Neural cell (in vitro differentiated cells): Measurements from ENCODE around the gene SELENOO. TPM values are rescaled to one million over a fixed set of nuclear protein-coding genes. Genes with fewer than 3 reads are reported as not detected.

Source experiments
- H2AFZ ChIP-seq: fragments of 200-600, 300-800 bp; sonication (generic), shearing (Covaris generic); 2 replicates; pipeline ENCODE4 v1.6.0; 2014; ENCODE audit warnings: low read depth, mild to moderate bottlenecking, antibody characterized with exemption, low read length, moderate library complexity
- H3F3A ChIP-seq: fragments of 200-600 bp; shearing (Covaris generic); 2 replicates; pipeline ENCODE4 v1.6.1; 2016; ENCODE audit warnings: mild to moderate bottlenecking, moderate library complexity, mixed read lengths, antibody characterized with exemption, low read length; ENCODE audit not compliant: insufficient read depth, poor library complexity, severe bottlenecking
- H3K27ac ChIP-seq: fragments of 200-600, 300-800 bp; sonication (generic), shearing (Covaris generic); 2 replicates; pipeline ENCODE4 v1.5.1; 2014; ENCODE audit warnings: mild to moderate bottlenecking, low read length, moderate library complexity
- H3K27me3 ChIP-seq: fragments of 300-800, 200-600 bp; sonication (generic), shearing (Covaris generic); 2 replicates; pipeline ENCODE4 v1.6.0; 2014; ENCODE audit warnings: mild to moderate bottlenecking, low read depth, low read length, moderate library complexity; ENCODE audit not compliant: insufficient read depth
- H3K36me3 ChIP-seq: fragments of 300-800, 200-600 bp; sonication (generic), shearing (Covaris generic); 2 replicates; pipeline ENCODE4 v1.5.1; 2014; ENCODE audit warnings: mild to moderate bottlenecking, antibody characterized with exemption, low read length, moderate library complexity; ENCODE audit not compliant: insufficient read depth
- H3K4me2 ChIP-seq: fragments of 300-800, 200-600 bp; sonication (generic), shearing (Covaris generic); 2 replicates; pipeline ENCODE4 v1.6.0; 2014; ENCODE audit warnings: mild to moderate bottlenecking, low read length
- H3K4me3 ChIP-seq: fragments of 300-800, 200-600 bp; sonication (generic), shearing (Covaris generic); 2 replicates; pipeline ENCODE4 v1.5.1; 2014; ENCODE audit warnings: mild to moderate bottlenecking, low read length, moderate library complexity
- H3K79me2 ChIP-seq: fragments of 200-600 bp; shearing (Covaris generic); replicated peaks from 2 replicates; pipeline ENCODE4 v1.6.0; 2014; ENCODE audit warnings: mild to moderate bottlenecking, low read length, moderate library complexity; ENCODE audit not compliant: insufficient read depth
- H3K9ac ChIP-seq: fragments of 300-800, 200-600 bp; sonication (generic), shearing (Covaris generic); 2 replicates; pipeline ENCODE4 v1.6.1; 2016; ENCODE audit warnings: mild to moderate bottlenecking, low read length, mixed read lengths
- H3K9me2 ChIP-seq: fragments of 200-600 bp; shearing (Covaris generic); 2 replicates; pipeline ENCODE4 v1.6.1; 2016; ENCODE audit warnings: mild to moderate bottlenecking, low read length, mixed read lengths; ENCODE audit not compliant: insufficient read depth
- H3K9me3 ChIP-seq: fragments of 200-600, 300-800 bp; sonication (generic), shearing (Covaris generic); 2 replicates; pipeline ENCODE4 v1.6.1; 2016; ENCODE audit warnings: mild to moderate bottlenecking, mixed run types, low read length, moderate library complexity, mixed read lengths
- H4K20me1 ChIP-seq: fragments of 200-600 bp; shearing (Covaris generic); 2 replicates; pipeline ENCODE4 v1.6.1; 2016; ENCODE audit warnings: mild to moderate bottlenecking, mixed run types; ENCODE audit not compliant: insufficient read depth
- EP300 ChIP-seq: fragments of 450-650 bp; conservative IDR thresholded peaks from 2 replicates; pipeline ENCODE4 v1.6.1; 2014; ENCODE audit warnings: antibody characterized with exemption, mild to moderate bottlenecking, moderate library complexity; ENCODE audit not compliant: poor library complexity, severe bottlenecking
- MXI1 ChIP-seq: fragments of 450-650 bp; conservative IDR thresholded peaks from 2 replicates; pipeline ENCODE4 v1.6.1; 2014; ENCODE audit warnings: antibody characterized with exemption, mild to moderate bottlenecking; ENCODE audit not compliant: poor library complexity, severe bottlenecking
- SMC3 ChIP-seq: fragments of 450-650 bp; conservative IDR thresholded peaks from 2 replicates; pipeline ENCODE4 v1.6.1; 2014; ENCODE audit warnings: antibody characterized with exemption, mild to moderate bottlenecking, moderate library complexity; ENCODE audit not compliant: poor library complexity
- polyA plus RNA-seq: library from polyadenylated mRNA; depleted of rRNA; stranded (reverse); fragments of >200 nt; gene quantifications from 2 replicates; pipeline ENCODE4 v1.2.3, GENCODE V29; 2014
- TF ChIP-seq, protein P1 (sequence below): IDR thresholded peaks from 2 replicates; pipeline ENCODE4 v1.6.1; 2012; ENCODE audit warnings: borderline replicate concordance
- TF ChIP-seq, protein P2 (sequence below): fragments of 450-650 bp; IDR thresholded peaks from 2 replicates; pipeline ENCODE4 v1.5.1; 2014; ENCODE audit warnings: antibody characterized with exemption, mild to moderate bottlenecking, moderate library complexity; ENCODE audit not compliant: poor library complexity, severe bottlenecking

SELENOO gene
- polyA plus RNA-seq, 1 donor from 2014 or later, result 42.0 TPM

DNA sequence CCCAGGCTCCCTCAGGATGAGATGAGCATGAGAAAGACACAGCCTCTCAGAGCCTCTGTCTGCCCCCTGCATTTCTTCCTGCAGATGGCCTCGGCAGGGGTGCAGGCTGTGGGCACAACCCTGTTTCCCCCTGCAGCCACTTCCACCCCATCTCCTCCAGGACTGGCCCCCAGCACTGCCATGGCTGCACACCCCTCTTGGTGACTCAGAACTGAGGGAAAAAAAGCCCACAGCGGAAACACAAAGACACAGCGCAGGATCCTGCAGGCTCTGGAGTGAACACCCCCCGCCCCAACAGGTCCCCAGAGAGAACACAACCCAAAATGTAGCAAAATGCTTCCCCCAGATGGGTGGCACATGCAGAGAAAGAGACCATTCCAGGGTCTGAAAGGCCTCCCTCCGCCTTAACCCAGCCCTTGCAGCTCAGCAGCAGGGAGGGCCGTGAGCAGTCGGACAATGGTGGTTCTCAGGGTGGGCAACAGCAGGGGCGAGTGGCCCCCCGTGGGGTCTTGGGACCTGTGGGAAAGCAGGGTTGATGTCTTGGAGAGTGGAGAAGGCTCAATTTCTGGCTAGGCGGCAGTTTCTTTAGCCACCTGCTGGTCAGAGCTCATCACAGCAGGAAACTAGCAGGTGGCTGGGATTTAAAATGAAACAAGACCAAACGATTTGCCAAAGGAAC, 36.1 kb downstream of the SELENOO start:
- Histone ChIP-seq H3K9ac (no peak overlapping the region), H3K27me3 (no peaks in the 10 kb centered on the region), H3K27ac (no peak overlapping the region), H3K4me2 (no peak overlapping the region), H3K79me2 (peaks cover 18% of the 10 kb centered on the region), H3K36me3 (no peaks in the 10 kb centered on the region), H4K20me1 (no peaks in the 10 kb centered on the region), H3K9me3 (no peaks in the 10 kb centered on the region), H3K9me2 (no peaks in the 10 kb centered on the region), H3F3A (no peaks in the 10 kb centered on the region), H2AFZ (no peak overlapping the region), H3K4me3 (no peak overlapping the region)
- TF ChIP-seq, protein P1, sequence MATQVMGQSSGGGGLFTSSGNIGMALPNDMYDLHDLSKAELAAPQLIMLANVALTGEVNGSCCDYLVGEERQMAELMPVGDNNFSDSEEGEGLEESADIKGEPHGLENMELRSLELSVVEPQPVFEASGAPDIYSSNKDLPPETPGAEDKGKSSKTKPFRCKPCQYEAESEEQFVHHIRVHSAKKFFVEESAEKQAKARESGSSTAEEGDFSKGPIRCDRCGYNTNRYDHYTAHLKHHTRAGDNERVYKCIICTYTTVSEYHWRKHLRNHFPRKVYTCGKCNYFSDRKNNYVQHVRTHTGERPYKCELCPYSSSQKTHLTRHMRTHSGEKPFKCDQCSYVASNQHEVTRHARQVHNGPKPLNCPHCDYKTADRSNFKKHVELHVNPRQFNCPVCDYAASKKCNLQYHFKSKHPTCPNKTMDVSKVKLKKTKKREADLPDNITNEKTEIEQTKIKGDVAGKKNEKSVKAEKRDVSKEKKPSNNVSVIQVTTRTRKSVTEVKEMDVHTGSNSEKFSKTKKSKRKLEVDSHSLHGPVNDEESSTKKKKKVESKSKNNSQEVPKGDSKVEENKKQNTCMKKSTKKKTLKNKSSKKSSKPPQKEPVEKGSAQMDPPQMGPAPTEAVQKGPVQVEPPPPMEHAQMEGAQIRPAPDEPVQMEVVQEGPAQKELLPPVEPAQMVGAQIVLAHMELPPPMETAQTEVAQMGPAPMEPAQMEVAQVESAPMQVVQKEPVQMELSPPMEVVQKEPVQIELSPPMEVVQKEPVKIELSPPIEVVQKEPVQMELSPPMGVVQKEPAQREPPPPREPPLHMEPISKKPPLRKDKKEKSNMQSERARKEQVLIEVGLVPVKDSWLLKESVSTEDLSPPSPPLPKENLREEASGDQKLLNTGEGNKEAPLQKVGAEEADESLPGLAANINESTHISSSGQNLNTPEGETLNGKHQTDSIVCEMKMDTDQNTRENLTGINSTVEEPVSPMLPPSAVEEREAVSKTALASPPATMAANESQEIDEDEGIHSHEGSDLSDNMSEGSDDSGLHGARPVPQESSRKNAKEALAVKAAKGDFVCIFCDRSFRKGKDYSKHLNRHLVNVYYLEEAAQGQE, result no peak
- TF ChIP-seq EP300 (no peak), SMC3 (peak; percentile 35)
- TF ChIP-seq, protein P2, sequence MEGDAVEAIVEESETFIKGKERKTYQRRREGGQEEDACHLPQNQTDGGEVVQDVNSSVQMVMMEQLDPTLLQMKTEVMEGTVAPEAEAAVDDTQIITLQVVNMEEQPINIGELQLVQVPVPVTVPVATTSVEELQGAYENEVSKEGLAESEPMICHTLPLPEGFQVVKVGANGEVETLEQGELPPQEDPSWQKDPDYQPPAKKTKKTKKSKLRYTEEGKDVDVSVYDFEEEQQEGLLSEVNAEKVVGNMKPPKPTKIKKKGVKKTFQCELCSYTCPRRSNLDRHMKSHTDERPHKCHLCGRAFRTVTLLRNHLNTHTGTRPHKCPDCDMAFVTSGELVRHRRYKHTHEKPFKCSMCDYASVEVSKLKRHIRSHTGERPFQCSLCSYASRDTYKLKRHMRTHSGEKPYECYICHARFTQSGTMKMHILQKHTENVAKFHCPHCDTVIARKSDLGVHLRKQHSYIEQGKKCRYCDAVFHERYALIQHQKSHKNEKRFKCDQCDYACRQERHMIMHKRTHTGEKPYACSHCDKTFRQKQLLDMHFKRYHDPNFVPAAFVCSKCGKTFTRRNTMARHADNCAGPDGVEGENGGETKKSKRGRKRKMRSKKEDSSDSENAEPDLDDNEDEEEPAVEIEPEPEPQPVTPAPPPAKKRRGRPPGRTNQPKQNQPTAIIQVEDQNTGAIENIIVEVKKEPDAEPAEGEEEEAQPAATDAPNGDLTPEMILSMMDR, result peak; percentile 41

DNA sequence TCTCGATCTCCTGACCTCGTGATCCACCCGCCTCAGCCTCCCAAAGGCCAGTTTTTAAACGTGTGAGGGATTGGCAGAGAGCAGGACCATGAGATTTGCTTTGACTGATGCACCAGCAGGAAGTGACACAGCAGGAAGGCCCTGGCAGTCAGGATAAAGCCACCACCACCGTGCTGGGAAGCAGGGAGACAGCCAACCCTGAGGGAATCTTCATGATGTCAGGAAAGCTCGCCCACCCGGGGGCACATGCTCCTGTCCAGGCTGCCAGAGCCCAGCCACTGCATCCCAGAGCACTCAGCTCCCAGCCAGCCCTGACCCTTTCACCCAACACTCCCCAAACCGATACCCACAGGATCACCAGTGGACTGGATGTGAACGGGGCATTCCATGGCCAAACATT, 37.9 kb downstream of the SELENOO start:
- Histone ChIP-seq H3K9me2 (no peaks in the 10 kb centered on the region), H3K27me3 (no peaks in the 10 kb centered on the region), H3K4me2 (no peak overlapping the region), H4K20me1 (no peaks in the 10 kb centered on the region), H3K4me3 (no peak overlapping the region), H3F3A (no peaks in the 10 kb centered on the region), H3K27ac (no peak overlapping the region), H3K79me2 (peaks cover 35% of the 10 kb centered on the region), H3K36me3 (no peaks in the 10 kb centered on the region), H2AFZ (no peak overlapping the region), H3K9ac (no peak overlapping the region), H3K9me3 (no peaks in the 10 kb centered on the region)
- TF ChIP-seq, protein P2, result no peak
- no peak for TF ChIP-seq EP300
- TF ChIP-seq MXI1, result no peak
